ENCODE data around the gene DEGS1. TPM values are rescaled to one million over a fixed set of nuclear protein-coding genes. Genes with fewer than 3 reads are reported as not detected.

DEGS1 gene
- polyA plus RNA-seq, 1 donor from 2014 or later, result 53.7 TPM

DNA sequence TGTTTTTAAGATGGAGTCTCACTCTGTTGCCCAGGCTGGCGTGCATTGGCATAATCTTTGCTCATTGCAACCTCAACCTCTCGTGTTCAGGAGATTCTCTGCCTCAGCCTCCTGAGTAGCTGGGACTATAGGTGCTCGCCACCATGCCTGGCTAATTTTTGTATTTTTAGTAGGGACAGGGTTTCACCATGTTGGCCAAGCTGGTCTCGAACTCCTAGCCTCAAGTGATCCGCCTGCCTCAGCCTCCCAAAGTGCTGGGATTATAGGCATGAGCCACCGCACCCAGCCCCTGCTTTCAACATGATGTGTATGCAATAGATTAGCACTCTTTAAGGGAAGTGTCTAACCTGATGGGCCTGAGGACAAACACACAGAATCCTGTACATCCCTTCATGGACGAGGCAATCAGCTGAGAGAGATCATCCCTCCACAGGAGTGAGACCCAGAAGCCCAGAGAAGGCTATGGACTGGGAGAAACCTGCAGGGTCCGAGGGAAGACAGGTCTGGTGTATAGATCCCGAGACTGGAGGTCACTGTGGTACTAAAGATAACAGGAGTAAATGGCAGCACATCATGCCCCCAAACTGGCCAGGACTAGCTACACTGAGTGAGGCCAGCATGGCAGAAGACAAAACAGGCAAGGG is 5.6 kb upstream of the DEGS1 start:
- Histone ChIP-seq H3K4me2 (ENCODE audit: low read length) (no peak overlapping the region), H3K79me2 (replicated peaks; ENCODE audit: insufficient read depth, low read length) (no peaks in the 10 kb centered on the region)
- TF ChIP-seq MXI1 (conservative IDR thresholded peaks at IDR 0.05; ENCODE audit: poor library complexity, severe bottlenecking) (no peak), RAD21 (conservative IDR thresholded peaks at IDR 0.05) (no peak), POLR2AphosphoS5 (IDR thresholded peaks at IDR 0.05) (no peak), EZH2 (IDR thresholded peaks at IDR 0.05; ENCODE audit: borderline replicate concordance, insufficient read depth, low read length, poor library complexity, severe bottlenecking) (no peak)
- TF ChIP-seq, protein P1, sequence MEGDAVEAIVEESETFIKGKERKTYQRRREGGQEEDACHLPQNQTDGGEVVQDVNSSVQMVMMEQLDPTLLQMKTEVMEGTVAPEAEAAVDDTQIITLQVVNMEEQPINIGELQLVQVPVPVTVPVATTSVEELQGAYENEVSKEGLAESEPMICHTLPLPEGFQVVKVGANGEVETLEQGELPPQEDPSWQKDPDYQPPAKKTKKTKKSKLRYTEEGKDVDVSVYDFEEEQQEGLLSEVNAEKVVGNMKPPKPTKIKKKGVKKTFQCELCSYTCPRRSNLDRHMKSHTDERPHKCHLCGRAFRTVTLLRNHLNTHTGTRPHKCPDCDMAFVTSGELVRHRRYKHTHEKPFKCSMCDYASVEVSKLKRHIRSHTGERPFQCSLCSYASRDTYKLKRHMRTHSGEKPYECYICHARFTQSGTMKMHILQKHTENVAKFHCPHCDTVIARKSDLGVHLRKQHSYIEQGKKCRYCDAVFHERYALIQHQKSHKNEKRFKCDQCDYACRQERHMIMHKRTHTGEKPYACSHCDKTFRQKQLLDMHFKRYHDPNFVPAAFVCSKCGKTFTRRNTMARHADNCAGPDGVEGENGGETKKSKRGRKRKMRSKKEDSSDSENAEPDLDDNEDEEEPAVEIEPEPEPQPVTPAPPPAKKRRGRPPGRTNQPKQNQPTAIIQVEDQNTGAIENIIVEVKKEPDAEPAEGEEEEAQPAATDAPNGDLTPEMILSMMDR (IDR thresholded peaks at IDR 0.05; ENCODE audit: poor library complexity, severe bottlenecking), result no peak
- TF ChIP-seq, protein P2, sequence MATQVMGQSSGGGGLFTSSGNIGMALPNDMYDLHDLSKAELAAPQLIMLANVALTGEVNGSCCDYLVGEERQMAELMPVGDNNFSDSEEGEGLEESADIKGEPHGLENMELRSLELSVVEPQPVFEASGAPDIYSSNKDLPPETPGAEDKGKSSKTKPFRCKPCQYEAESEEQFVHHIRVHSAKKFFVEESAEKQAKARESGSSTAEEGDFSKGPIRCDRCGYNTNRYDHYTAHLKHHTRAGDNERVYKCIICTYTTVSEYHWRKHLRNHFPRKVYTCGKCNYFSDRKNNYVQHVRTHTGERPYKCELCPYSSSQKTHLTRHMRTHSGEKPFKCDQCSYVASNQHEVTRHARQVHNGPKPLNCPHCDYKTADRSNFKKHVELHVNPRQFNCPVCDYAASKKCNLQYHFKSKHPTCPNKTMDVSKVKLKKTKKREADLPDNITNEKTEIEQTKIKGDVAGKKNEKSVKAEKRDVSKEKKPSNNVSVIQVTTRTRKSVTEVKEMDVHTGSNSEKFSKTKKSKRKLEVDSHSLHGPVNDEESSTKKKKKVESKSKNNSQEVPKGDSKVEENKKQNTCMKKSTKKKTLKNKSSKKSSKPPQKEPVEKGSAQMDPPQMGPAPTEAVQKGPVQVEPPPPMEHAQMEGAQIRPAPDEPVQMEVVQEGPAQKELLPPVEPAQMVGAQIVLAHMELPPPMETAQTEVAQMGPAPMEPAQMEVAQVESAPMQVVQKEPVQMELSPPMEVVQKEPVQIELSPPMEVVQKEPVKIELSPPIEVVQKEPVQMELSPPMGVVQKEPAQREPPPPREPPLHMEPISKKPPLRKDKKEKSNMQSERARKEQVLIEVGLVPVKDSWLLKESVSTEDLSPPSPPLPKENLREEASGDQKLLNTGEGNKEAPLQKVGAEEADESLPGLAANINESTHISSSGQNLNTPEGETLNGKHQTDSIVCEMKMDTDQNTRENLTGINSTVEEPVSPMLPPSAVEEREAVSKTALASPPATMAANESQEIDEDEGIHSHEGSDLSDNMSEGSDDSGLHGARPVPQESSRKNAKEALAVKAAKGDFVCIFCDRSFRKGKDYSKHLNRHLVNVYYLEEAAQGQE (IDR thresholded peaks at IDR 0.05; ENCODE audit: borderline replicate concordance), result no peak

DNA sequence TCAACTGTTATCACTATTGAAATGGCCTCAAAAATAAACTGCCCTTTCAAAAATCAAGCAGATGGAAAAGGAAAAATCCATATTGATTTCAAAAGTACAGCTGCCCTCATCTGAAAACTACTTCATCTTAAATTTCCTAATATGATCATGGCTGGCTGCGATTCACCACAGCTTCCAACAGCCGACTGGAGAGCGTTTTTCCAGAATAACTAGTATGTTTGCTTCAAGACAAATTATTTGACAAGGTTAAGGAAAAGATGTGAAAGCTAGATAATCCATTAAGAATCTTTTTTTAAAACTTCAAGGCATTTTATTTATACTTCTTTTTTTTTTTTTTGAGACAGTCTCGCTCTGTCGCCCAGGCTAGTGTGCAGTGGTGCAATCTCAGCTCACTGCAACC is 4.1 kb upstream of the DEGS1 start:
- no peaks in the 10 kb centered on the region for H3F3A ChIP-seq (ENCODE audit: insufficient read depth, low read length, poor library complexity, severe bottlenecking)
- no peaks in the 10 kb centered on the region for H3K9me2 ChIP-seq (ENCODE audit: insufficient read depth, low read length)
- no peak overlapping the region for H3K9ac ChIP-seq (ENCODE audit: low read length)
- H3K4me2 ChIP-seq (ENCODE audit: low read length), result no peak overlapping the region
- no peaks in the 10 kb centered on the region for H3K27me3 ChIP-seq (ENCODE audit: insufficient read depth, low read depth, low read length)
- H3K9me3 ChIP-seq (ENCODE audit: low read length), result no peaks in the 10 kb centered on the region
- no peak overlapping the region for H3K4me3 ChIP-seq (ENCODE audit: low read length)
- no peak overlapping the region for H3K27ac ChIP-seq (ENCODE audit: low read length)
- peaks cover under 1% of the 10 kb centered on the region for H3K79me2 ChIP-seq (replicated peaks; ENCODE audit: insufficient read depth, low read length)
- H2AFZ ChIP-seq (ENCODE audit: low read depth, low read length), result no peak overlapping the region
- TF ChIP-seq, protein P2 (IDR thresholded peaks at IDR 0.05; ENCODE audit: borderline replicate concordance), result no peak
- TF ChIP-seq RAD21 (conservative IDR thresholded peaks at IDR 0.05) (no peak), POLR2AphosphoS5 (IDR thresholded peaks at IDR 0.05) (no peak), EZH2 (IDR thresholded peaks at IDR 0.05; ENCODE audit: borderline replicate concordance, insufficient read depth, low read length, poor library complexity, severe bottlenecking) (no peak), MXI1 (conservative IDR thresholded peaks at IDR 0.05; ENCODE audit: poor library complexity, severe bottlenecking) (no peak)
- TF ChIP-seq, protein P1 (IDR thresholded peaks at IDR 0.05; ENCODE audit: poor library complexity, severe bottlenecking), result no peak
- no peaks in the 10 kb centered on the region for H4K20me1 ChIP-seq (ENCODE audit: insufficient read depth)
- no peaks in the 10 kb centered on the region for H3K36me3 ChIP-seq (ENCODE audit: insufficient read depth, low read length)

More for the DNA sequence above, 5.6 kb upstream of the DEGS1 start:
- Histone ChIP-seq H3K36me3 (ENCODE audit: insufficient read depth, low read length) (no peaks in the 10 kb centered on the region), H3K27me3 (ENCODE audit: insufficient read depth, low read depth, low read length) (no peaks in the 10 kb centered on the region), H3K9me3 (ENCODE audit: low read length) (no peaks in the 10 kb centered on the region), H3K9ac (ENCODE audit: low read length) (no peak overlapping the region), H2AFZ (ENCODE audit: low read depth, low read length) (no peak overlapping the region), H3K9me2 (ENCODE audit: insufficient read depth, low read length) (no peaks in the 10 kb centered on the region), H4K20me1 (ENCODE audit: insufficient read depth) (no peaks in the 10 kb centered on the region), H3K4me3 (ENCODE audit: low read length) (no peak overlapping the region), H3F3A (ENCODE audit: insufficient read depth, low read length, poor library complexity, severe bottlenecking) (no peaks in the 10 kb centered on the region), H3K27ac (ENCODE audit: low read length) (no peak overlapping the region)

Data from neural cell (in vitro differentiated cells).